Kidney epithelial cell (primary cell): ENCODE measurements around the gene PCBP1. TPM values are rescaled to one million over a fixed set of nuclear protein-coding genes. Genes with fewer than 3 reads are reported as not detected.
"Not testable (repeated sequence)": the region's sequence is repeated elsewhere in the genome, so short reads cannot be mapped to it uniquely, and the experiment has no call there.

Source experiments
- DNase-seq: peaks from one replicate; pipeline ENCODE4 v3.0.0-alpha.2; 2010; ENCODE audit warnings: low read depth
- H3K27me3 ChIP-seq: 2 replicates; pipeline ENCODE4 v1.6.0; 2011; ENCODE audit warnings: low read length; ENCODE audit not compliant: control insufficient read depth, insufficient read depth
- H3K36me3 ChIP-seq: 2 replicates; pipeline ENCODE4 v1.5.1; 2011; ENCODE audit warnings: low read length; ENCODE audit not compliant: control insufficient read depth, insufficient read depth
- H3K4me3 ChIP-seq: 2 replicates; pipeline ENCODE4 v1.5.1; 2011; ENCODE audit warnings: low read depth, mild to moderate bottlenecking, control low read depth, low read length
- CTCF ChIP-seq: IDR thresholded peaks from 2 replicates; pipeline ENCODE4 v1.5.1; 2011; ENCODE audit warnings: mild to moderate bottlenecking, moderate library complexity, low read length, control low read depth, inconsistent platforms; ENCODE audit not compliant: insufficient read depth, poor library complexity, severe bottlenecking
- total RNA-seq: library from RNA; depleted of rRNA; stranded (reverse); fragments of >200 nt; gene quantifications from 2 replicates; pipeline ENCODE4 v1.2.3, GENCODE V29; 2015

The PCBP1 gene
- total RNA-seq, 1 donor from 2014 or later = 144 TPM

GRCh38 chr2:70091816-70092215 is 4.5 kb downstream of the PCBP1 start:
- TF ChIP-seq CTCF = no peak
- no peaks in the 10 kb centered on the region for H3K27me3 ChIP-seq
- no peak for DNase-seq
- no peak overlapping the region for H3K4me3 ChIP-seq
- no peaks in the 10 kb centered on the region for H3K36me3 ChIP-seq

GRCh38 chr2:70092576-70093243 is 5.4 kb downstream of the PCBP1 start:
- not testable (repeated sequence) for H3K27me3 ChIP-seq, H3K4me3 ChIP-seq, H3K36me3 ChIP-seq, DNase-seq

- DNase-seq = no peak
- no peak for TF ChIP-seq CTCF
- Histone ChIP-seq H3K36me3 (no peaks in the 10 kb centered on the region), H3K4me3 (no peak overlapping the region), H3K27me3 (no peaks in the 10 kb centered on the region)
Observed at GRCh38 chr2:70094171-70094977, 7.1 kb downstream of the PCBP1 start.

GRCh38 chr2:70094978-70095719 is 7.9 kb downstream of the PCBP1 start:
- Histone ChIP-seq H3K4me3 (no peak overlapping the region), H3K27me3 (no peaks in the 10 kb centered on the region), H3K36me3 (no peaks in the 10 kb centered on the region)
- DNase-seq = no peak
- TF ChIP-seq CTCF = no peak

- no peak for DNase-seq
- Histone ChIP-seq H3K27me3 (no peaks in the 10 kb centered on the region), H3K4me3 (no peak overlapping the region), H3K36me3 (no peaks in the 10 kb centered on the region)
- no peak for TF ChIP-seq CTCF
Observed at GRCh38 chr2:70095720-70096670, 8.7 kb downstream of the PCBP1 start.
